ENCODE data around the gene FKBP1C.

The FKBP1C gene

GRCh38 chr6:63236398-63236817 lies 25.1 kb downstream of the FKBP1C start:
- TF ChIP-seq ZNF274 (IDR thresholded peaks at IDR 0.05; ENCODE audit: low read depth, low read length) = no peak
- H3K4me3 ChIP-seq (ENCODE audit: low read length) = no peak overlapping the region

- H3K4me3 ChIP-seq (ENCODE audit: low read length) = no peak overlapping the region
- no peak for TF ChIP-seq ZNF274 (IDR thresholded peaks at IDR 0.05; ENCODE audit: low read depth, low read length)
Observed at GRCh38 chr6:63245420-63245819, 34.2 kb downstream of the FKBP1C start.

- no peak overlapping the region for H3K4me3 ChIP-seq (ENCODE audit: low read length)
- no peak for TF ChIP-seq ZNF274 (IDR thresholded peaks at IDR 0.05; ENCODE audit: low read depth, low read length)
Observed at GRCh38 chr6:63245909-63246308, 34.6 kb downstream of the FKBP1C start.

- H3K4me3 ChIP-seq (ENCODE audit: low read length) = no peak overlapping the region
- TF ChIP-seq ZNF274 (IDR thresholded peaks at IDR 0.05; ENCODE audit: low read depth, low read length) = no peak
Observed at GRCh38 chr6:63246581-63246980, 35.3 kb downstream of the FKBP1C start.

GRCh38 chr6:63249875-63250482 lies 38.7 kb downstream of the FKBP1C start:
- TF ChIP-seq ZNF274 (IDR thresholded peaks at IDR 0.05; ENCODE audit: low read depth, low read length) = no peak
- H3K4me3 ChIP-seq (ENCODE audit: low read length) = no peak overlapping the region

GRCh38 chr6:63259153-63259552 lies 47.9 kb downstream of the FKBP1C start:
- H3K4me3 ChIP-seq (ENCODE audit: low read length) = no peak overlapping the region
- no peak for TF ChIP-seq ZNF274 (IDR thresholded peaks at IDR 0.05; ENCODE audit: low read depth, low read length)

GRCh38 chr6:63261820-63262219 lies 50.6 kb downstream of the FKBP1C start:
- no peak overlapping the region for H3K4me3 ChIP-seq (ENCODE audit: low read length)
- no peak for TF ChIP-seq ZNF274 (IDR thresholded peaks at IDR 0.05; ENCODE audit: low read depth, low read length)
